ENCODE results near the gene UBA5. TPM values are rescaled to one million over a fixed set of nuclear protein-coding genes. Genes with fewer than 3 reads are reported as not detected.

UBA5 gene
- total RNA-seq, 1 experiment from 2014 or later: 44.0 TPM

DNA sequence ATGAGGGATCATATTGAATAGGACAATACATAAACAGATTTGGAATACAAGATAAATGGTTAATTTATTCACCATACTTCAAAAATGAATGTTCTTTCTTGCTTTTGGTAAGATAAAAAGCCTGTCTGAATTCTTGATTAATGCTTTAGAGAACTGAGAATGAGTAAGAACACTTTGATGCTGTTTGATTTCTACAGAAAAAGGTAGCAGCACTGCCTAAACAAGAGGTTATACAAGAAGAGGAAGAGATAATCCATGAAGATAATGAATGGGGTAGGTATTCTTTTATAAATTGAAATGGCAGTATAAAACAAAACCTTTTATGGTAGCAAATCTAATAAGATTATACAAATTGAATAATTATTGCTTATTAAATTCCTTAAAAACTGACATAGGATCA, 15.3 kb downstream of the UBA5 start:
- Histone ChIP-seq H3K27me3 (ENCODE audit: control insufficient read depth, insufficient read depth, low read length) (no peaks in the 10 kb centered on the region), H3K4me3 (ENCODE audit: low read depth in 2 of 2, low read length in 2 of 2) (no peak overlapping the region), H3K27ac (ENCODE audit: low read length) (no peak overlapping the region), H3K9me3 (ENCODE audit: control insufficient read depth, insufficient read depth, low read depth, low read length) (no peaks in the 10 kb centered on the region), H3K4me1 (ENCODE audit: control insufficient read depth, insufficient read depth, low read length) (no peaks in the 10 kb centered on the region), H3K36me3 (ENCODE audit: control insufficient read depth, insufficient read depth, low read length) (peaks cover 66% of the 10 kb centered on the region)
- CTCF ChIA-PET: no interaction called here
- intact Hi-C loops (cut with micrococcal nuclease; ENCODE audit: unreplicated experiment): no loop called here
- POLR2A ChIA-PET: no interaction called here
- no TSS peak for BruUV-seq (replicated peaks)
- DNase-seq (ENCODE audit: low read depth, low spot score) (no peak), ATAC-seq (no peak)
- TF ChIP-seq POLR2AphosphoS5 (IDR thresholded peaks at IDR 0.05; ENCODE audit: low read depth, low read length): no peak
- no peak for TF ChIP-seq REST (IDR thresholded peaks at IDR 0.05; ENCODE audit: insufficient read depth in 1 of 2, low read depth in 2 of 2, low read length in 1 of 2)
- TF ChIP-seq SIN3A (IDR thresholded peaks at IDR 0.05; ENCODE audit: borderline replicate concordance, insufficient read depth, low read depth, low read length): no peak
- no peak for TF ChIP-seq TCF7L2 (IDR thresholded peaks at IDR 0.05; ENCODE audit: low read depth, low read length)
- TF ChIP-seq, protein P1, sequence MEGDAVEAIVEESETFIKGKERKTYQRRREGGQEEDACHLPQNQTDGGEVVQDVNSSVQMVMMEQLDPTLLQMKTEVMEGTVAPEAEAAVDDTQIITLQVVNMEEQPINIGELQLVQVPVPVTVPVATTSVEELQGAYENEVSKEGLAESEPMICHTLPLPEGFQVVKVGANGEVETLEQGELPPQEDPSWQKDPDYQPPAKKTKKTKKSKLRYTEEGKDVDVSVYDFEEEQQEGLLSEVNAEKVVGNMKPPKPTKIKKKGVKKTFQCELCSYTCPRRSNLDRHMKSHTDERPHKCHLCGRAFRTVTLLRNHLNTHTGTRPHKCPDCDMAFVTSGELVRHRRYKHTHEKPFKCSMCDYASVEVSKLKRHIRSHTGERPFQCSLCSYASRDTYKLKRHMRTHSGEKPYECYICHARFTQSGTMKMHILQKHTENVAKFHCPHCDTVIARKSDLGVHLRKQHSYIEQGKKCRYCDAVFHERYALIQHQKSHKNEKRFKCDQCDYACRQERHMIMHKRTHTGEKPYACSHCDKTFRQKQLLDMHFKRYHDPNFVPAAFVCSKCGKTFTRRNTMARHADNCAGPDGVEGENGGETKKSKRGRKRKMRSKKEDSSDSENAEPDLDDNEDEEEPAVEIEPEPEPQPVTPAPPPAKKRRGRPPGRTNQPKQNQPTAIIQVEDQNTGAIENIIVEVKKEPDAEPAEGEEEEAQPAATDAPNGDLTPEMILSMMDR (IDR thresholded peaks at IDR 0.05): no peak
- in situ Hi-C loops (cut with HindIII; ENCODE audit: low pct_unique_long_range_greater_than_20kb, low sequenced_read_pairs): no loop called here

GRCh38 chr3:132679911-132680310, 19.8 kb downstream of the UBA5 start:
- DNase-seq (ENCODE audit: low read depth, low spot score): no peak
- H3K36me3 ChIP-seq (ENCODE audit: control insufficient read depth, insufficient read depth, low read length): peaks cover 68% of the 10 kb centered on the region
- ATAC-seq: no peak
- H3K4me3 ChIP-seq (ENCODE audit: low read depth in 2 of 2, low read length in 2 of 2): no peak overlapping the region
- intact Hi-C loops (cut with micrococcal nuclease; ENCODE audit: unreplicated experiment): no loop called here
- no peaks in the 10 kb centered on the region for H3K9me3 ChIP-seq (ENCODE audit: control insufficient read depth, insufficient read depth, low read depth, low read length)
- ChIA-PET CTCF (no interaction called here), POLR2A (no interaction called here)
- no peaks in the 10 kb centered on the region for H3K4me1 ChIP-seq (ENCODE audit: control insufficient read depth, insufficient read depth, low read length)
- no TSS peak for BruUV-seq (replicated peaks)
- in situ Hi-C loops (cut with HindIII; ENCODE audit: low pct_unique_long_range_greater_than_20kb, low sequenced_read_pairs): no loop called here
- no peak overlapping the region for H3K27ac ChIP-seq (ENCODE audit: low read length)
- H3K27me3 ChIP-seq (ENCODE audit: control insufficient read depth, insufficient read depth, low read length): no peaks in the 10 kb centered on the region
- TF ChIP-seq TCF7L2 (IDR thresholded peaks at IDR 0.05; ENCODE audit: low read depth, low read length): no peak
- TF ChIP-seq POLR2AphosphoS5 (IDR thresholded peaks at IDR 0.05; ENCODE audit: low read depth, low read length): no peak
- no peak for TF ChIP-seq SIN3A (IDR thresholded peaks at IDR 0.05; ENCODE audit: borderline replicate concordance, insufficient read depth, low read depth, low read length)

- POLR2A ChIA-PET: no interaction called here
These were observed 21.3 kb downstream of the UBA5 start for GRCh38 chr3:132681421-132681820.

More at GRCh38 chr3:132681421-132681820, 21.3 kb downstream of the UBA5 start:
- TF ChIP-seq, protein P1 (IDR thresholded peaks at IDR 0.05): no peak
- TF ChIP-seq SIN3A (IDR thresholded peaks at IDR 0.05; ENCODE audit: borderline replicate concordance, insufficient read depth, low read depth, low read length) (no peak), REST (IDR thresholded peaks at IDR 0.05; ENCODE audit: insufficient read depth in 1 of 2, low read depth in 2 of 2, low read length in 1 of 2) (no peak), POLR2AphosphoS5 (IDR thresholded peaks at IDR 0.05; ENCODE audit: low read depth, low read length) (no peak), TCF7L2 (IDR thresholded peaks at IDR 0.05; ENCODE audit: low read depth, low read length) (no peak)
- BruUV-seq (replicated peaks): TSS peak; percentile 65
- no peaks in the 10 kb centered on the region for H3K27me3 ChIP-seq (ENCODE audit: control insufficient read depth, insufficient read depth, low read length)
- CTCF ChIA-PET: no interaction called here
- H3K9me3 ChIP-seq (ENCODE audit: control insufficient read depth, insufficient read depth, low read depth, low read length): no peaks in the 10 kb centered on the region
- H3K4me3 ChIP-seq (ENCODE audit: low read depth in 2 of 2, low read length in 2 of 2): no peak overlapping the region
- H3K27ac ChIP-seq (ENCODE audit: low read length): no peak overlapping the region
- no peak for DNase-seq (ENCODE audit: low read depth, low spot score)
- no peaks in the 10 kb centered on the region for H3K4me1 ChIP-seq (ENCODE audit: control insufficient read depth, insufficient read depth, low read length)
- peaks cover 59% of the 10 kb centered on the region for H3K36me3 ChIP-seq (ENCODE audit: control insufficient read depth, insufficient read depth, low read length)
- in situ Hi-C loops (cut with HindIII; ENCODE audit: low pct_unique_long_range_greater_than_20kb, low sequenced_read_pairs): no loop called here
- intact Hi-C loops (cut with micrococcal nuclease; ENCODE audit: unreplicated experiment): no loop called here
- no peak for ATAC-seq
